ENCODE measurements around the gene NFIX.

Gene NFIX

DNA sequence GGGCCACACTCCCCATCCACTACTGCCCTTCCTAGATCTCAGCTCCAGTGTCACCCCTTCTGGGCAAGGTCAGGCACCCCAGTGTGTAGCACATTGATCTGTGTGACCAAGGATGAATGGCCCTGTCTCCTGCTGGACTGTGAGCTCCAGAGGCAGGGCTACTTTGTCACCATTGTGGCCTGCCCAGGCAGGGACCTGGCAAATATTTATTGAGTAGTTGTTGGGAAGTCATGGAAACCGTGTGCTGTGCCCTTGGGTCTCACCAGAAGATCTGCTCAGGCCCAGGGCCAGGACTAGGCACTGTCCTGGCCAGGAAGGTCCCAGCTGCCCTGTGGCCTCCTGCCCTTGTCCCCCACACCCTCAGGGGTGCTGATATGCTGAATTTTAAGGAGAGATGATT is 133.3 kb downstream of the NFIX start:
- no peak for DNase-seq (ENCODE audit: low spot score)

DNA sequence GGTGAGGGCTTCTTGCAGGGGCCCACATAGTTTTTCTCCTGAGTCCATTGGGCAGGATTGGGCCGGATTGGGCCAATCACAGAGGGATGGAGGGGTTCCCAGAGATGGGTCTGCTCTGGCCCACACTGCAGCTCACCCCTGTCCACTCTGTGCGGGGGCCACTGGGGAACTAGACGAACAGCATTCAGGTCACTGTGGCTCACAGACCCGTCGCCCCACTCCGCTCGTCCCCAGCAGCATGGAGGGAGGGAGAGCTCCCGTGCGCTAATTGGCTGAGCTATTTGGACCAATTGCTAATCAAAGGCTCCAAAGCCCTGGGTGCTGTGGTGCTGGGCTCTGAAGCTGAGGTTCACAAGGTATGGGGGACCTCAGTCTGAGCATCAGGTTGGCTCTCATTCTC is 134.1 kb downstream of the NFIX start:
- DNase-seq (ENCODE audit: low spot score) = no peak

DNA sequence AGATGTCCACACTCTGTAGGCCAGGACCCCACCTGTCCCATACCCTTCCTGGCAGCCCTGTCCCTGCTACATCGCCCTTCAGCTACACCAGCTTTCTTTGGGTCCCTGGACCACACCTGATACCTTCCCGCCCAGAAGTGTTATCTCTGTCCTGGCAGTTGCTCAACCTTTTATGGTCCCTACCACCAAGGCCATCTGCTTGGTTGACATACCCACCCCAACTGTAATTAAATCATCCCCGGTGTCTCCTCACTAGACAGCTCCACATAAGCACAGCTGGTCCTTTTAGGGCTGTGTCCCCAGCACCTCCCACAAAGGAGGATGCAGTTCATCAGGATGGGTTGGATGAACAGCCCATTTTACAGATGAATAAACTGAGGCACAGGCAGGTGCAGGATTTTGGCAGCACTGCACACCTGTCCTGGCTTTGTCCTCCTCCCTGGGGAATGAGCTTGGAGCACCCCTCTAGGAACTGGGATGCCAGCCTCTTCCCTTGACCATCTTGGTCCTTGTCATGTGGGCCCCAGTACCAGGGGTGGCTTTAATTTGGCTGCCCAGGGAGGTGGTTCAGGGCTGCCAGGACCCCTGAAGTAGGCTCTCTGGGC is 135.7 kb downstream of the NFIX start:
- DNase-seq (ENCODE audit: low spot score) = no peak

DNA sequence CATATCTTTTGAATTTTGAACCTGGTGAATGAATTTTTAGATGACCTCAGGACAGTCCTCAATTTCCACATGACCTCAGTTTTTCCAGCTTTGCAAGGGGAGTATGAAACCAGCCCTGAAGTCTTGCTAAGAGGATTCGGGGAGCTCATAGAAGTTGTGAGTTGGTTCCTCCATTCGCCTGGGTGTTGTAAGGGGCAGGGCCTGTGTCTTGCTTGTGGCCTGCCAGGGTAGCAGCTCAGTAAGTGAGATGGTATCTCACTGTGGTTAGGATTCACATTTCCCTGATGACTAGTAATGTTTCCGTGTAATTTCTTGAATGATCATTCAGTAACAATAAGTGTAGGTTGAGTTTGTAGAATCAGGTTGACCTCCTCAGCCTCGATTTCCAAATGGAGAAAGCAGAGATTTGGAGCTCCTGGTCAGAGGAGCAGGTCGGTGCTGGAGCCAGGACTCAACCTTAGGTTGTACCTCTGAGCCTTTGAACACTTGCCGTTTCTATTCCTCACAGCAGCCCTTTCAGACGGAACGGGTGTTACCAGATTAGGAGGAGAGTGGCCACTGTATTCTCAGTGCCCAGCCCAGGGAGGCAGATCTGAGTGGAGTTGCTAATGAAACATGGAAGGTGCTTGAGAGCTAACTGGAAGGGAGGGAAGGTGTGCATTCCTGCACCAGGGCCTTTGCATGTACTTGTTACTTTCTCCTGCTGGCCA is 137.4 kb downstream of the NFIX start:
- no peak for DNase-seq (ENCODE audit: low spot score)

DNA sequence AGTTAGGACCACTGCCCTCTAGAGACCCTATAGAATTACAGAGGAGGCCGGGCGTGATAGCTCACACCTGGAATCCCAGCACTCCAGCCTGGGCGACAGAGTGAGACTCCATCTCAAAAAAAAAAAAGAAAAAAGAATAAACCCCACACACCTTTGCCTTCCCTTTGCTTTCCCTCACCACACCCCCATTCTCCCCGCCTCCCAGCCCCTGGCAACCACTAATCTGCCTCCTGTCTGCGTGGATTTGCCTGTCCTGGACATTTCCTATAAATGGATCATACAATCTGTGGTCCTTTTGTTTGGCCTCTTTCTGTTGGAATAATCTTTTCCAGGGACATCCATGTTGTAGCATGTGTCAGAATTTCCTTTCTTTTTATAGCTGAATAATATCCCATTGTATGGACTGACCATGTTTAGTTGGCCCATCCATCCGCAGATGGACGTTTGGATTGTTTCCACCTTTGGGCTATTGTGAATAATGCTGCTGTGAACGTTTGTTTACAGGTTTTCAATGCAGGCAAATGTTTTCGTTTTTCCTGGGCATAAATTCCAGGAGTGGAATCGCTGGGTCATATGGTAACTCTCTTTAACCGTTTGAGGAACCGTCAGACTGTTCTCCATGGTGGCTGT is 138.1 kb downstream of the NFIX start:
- no peak for DNase-seq (ENCODE audit: low spot score)

DNA sequence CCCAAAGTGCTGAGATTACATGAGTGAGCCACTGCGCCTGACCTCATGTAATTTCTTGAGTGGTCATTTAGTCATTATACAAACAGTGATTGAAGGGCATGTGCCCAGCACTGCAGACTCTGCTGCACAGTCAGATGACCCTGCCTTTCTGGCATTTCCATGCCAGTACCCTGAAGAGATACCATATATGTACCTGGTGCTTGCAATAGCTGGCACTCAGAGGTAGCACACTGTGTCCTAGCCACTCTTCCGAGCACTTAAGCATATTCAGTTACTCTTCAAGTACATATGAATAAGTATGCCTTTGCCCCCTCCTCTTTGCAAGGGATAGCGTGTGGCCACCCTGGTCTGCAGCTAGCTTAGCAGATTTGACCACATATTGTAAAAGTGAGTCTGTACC is 139.4 kb downstream of the NFIX start:
- DNase-seq (ENCODE audit: low spot score) = no peak

DNA sequence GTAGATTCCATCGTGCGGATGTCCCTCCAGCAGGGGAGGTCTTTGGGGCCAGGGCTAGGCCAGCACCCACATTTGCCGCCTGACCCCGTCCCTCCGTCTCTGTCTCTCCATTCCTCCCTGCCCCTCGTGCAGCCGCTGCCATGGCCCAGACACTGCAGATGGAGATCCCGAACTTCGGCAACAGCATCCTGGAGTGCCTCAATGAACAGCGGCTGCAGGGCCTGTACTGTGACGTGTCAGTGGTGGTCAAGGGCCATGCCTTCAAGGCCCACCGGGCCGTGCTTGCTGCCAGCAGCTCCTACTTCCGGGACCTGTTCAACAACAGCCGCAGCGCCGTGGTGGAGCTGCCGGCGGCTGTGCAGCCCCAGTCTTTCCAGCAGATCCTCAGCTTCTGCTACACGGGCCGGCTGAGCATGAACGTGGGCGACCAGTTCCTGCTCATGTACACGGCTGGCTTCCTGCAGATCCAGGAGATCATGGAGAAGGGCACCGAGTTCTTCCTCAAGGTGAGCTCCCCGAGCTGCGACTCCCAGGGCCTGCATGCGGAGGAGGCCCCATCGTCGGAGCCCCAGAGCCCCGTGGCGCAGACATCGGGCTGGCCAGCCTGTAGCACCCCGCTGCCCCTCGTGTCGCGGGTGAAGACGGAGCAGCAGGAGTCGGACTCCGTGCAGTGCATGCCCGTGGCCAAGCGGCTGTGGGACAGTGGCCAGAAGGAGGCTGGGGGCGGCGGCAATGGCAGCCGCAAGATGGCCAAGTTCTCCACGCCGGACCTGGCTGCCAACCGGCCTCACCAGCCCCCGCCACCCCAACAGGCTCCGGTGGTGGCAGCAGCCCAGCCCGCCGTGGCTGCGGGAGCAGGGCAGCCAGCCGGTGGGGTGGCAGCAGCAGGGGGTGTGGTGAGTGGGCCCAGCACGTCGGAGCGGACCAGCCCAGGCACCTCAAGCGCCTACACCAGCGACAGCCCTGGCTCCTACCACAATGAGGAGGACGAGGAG is 140.1 kb downstream of the NFIX start:
- DNase-seq (ENCODE audit: low spot score) = no peak

DNA sequence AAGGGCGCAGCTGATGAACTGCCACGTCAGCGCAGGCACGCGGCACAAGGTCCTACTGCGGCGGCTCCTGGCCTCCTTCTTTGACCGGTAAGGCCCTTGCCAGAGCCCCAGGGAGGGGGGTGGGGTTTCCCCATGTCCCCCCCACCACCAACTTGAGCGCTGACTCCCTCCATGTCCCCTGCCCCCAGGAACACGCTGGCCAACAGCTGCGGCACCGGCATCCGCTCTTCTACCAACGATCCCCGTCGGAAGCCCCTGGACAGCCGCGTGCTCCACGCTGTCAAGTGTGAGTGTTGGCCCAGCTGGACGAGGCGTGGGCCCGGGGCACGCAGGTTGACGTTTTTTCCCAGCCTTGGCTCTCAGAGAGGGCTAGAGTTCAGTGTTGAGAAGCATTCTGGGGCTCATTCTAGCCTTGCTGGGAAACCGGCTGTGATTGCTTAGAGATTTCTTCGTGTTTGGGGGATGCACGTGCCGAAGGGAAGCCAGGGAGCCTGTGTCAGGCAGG is 142.1 kb downstream of the NFIX start:
- no peak for DNase-seq (ENCODE audit: low spot score)

DNA sequence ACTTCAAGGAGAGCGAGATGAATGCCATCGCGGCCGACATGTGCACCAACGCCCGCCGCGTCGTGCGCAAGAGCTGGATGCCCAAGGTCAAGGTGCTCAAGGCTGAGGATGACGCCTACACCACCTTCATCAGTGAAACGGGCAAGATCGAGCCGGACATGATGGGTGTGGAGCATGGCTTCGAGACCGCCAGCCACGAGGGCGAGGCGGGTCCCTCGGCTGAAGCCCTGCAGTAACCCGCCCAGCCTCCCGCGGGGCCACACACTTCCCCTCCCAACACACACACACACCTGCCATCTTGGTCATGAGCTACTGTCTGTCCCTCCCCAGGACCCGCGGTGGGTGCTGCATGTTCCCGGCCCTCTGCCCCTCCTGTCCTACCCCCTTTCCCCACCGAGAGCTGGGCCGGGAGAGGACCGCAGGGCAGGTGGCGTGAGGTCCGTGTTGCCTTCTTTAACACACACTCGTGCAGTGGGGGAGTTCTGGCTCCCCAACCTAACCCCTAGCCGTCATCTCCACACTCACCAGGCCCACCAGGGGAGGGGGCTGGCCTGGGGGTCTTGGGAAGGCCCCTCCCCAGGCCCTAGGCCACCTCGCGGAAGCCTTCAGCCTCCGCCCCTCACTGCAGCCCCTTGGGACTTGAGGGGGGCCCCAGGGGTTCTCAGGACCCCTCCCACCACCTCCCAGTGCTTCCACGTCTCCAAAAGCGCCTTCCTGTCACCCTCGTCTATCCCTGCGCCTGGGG is 143.1 kb downstream of the NFIX start:
- DNase-seq (ENCODE audit: low spot score) = no peak

DNA sequence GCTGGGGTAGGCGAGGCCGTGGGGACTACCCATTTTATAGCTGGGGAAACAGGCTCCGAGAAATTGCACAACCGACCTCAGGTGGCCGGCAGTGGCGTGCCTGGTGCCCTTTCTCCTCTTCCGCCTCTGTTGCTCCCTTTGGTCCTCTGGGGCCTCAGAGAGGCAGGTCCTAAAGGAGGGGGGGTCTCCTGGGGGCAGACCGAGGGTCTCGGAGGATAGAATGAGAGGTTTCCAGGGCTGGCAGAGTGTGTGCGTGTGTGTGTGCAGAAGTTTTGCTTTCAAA is 143.6 kb downstream of the NFIX start:
- no peak for DNase-seq (ENCODE audit: low spot score)

DNA sequence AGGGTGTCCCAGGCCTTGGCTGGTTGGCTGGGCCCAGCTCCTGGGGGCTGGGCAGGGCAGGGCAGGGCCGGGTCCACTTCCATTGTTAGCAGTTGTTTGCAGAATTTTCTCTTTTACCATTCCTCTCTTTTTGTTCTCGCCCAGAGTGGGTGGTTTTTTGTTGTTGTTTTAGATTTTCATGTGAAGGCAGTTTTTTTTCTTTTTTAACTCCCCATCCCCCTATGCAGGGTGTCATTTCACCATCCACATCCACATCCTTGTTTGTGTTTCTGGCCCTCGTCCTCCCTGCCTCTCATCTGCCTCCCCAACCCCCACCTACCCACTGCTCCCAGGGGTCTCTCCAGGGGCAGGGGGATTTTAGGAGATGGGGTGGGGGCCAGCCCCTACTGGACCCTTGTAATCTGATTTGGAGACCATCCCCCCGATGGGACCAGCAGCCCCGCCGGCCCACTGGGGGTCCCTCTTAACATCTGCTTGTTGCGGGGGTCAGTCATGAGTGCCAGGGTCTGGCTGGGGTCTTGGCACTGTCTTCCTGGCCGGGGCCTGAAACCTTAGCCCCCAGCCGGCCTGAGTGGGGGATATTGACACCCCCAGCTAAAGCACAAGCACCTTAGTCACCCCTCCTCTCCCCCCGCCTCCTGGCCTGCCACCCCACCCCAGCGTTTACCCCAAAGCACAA is 144.5 kb downstream of the NFIX start:
- DNase-seq (ENCODE audit: low spot score) = no peak

DNA sequence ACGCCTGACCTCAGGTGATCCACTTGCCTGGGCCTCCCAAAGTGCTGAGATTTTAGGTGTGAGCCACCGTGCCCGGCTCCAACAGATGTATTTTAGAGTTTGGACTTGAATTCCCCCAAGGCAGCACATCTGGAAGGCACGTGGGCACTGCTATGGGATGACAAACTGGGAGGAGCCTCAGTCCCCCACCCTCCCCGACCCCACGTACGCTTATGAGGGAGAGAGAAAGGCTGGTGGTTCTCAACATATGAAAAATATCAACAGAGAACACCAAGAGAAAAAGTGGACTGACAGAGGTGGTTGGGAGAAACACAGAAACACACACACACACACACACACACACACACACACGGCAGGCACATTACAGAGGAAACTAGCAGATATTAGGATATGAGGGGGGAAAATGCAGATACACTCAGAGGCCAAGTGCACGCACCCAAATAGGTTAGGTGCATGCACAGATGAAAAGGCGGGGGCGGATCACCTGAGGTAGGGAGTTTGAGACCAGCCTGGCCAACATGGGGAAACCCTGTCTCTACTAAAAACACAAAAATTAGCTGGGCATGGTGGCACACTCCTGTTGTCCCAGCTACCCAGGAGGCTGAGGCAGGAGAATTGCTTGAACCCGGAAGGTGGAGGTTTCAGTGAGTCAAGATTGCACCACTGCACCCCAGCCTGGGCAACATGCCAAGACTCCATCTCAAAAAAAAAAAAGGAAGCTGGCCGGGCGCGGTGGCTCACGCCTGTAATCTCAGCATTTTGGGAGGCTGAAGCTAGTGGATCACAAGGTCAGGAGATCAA is 151.7 kb downstream of the NFIX start:
- DNase-seq (ENCODE audit: low spot score) = no peak

All from HuH-7 (cell line).